Peyer's patch (tissue), 4 donors: Measurements from ENCODE around the gene POLR1A. TPM values are rescaled to one million over a fixed set of nuclear protein-coding genes. Genes with fewer than 3 reads are reported as not detected.

Experiments used
- DNase-seq, 3 donors: peaks; one replicate each; pipeline ENCODE4 v3.0.0-alpha.2; 2017 to 2019
- H3K27ac ChIP-seq, 4 donors: fragments of 200-600 bp; sonication (generic); one replicate each; pipeline ENCODE4 v1.5.1; 2016 to 2019
- H3K27me3 ChIP-seq, 2 donors: fragments of 200-600 bp; sonication (generic); one replicate each; pipeline ENCODE4 v1.5.1; 2019
- H3K36me3 ChIP-seq, 3 donors: fragments of 200-600 bp; sonication (generic); one replicate each; pipeline ENCODE4 v1.5.1; 2016 to 2019
- H3K4me1 ChIP-seq, 4 donors: fragments of 200-600 bp; sonication (generic); one replicate each; pipeline ENCODE4 v1.5.1; 2016 to 2019
- H3K4me3 ChIP-seq, 4 donors: fragments of 200-600 bp; sonication (generic); 1 replicate in 3 of 4; 2 replicates in 1 of 4; pipeline ENCODE4 v1.5.1; 2016 to 2019; ENCODE audit warnings: mild to moderate bottlenecking in 1 of 4
- H3K9me3 ChIP-seq, 4 donors: fragments of 200-600 bp; sonication (generic); one replicate each; pipeline ENCODE4 v1.5.1; 2016 to 2019; ENCODE audit warnings: mild to moderate bottlenecking in 1 of 4
- CTCF ChIP-seq, 6 experiments: fragments of 450-650 bp in 4 of 6; fragments of 200-600 bp in 2 of 6; sonication (generic) in 1 of 6; IDR thresholded peaks; one replicate each; pipeline ENCODE4 v1.5.1; 2017 to 2019; ENCODE audit warnings: antibody characterized with exemption in 6 of 6, mild to moderate bottlenecking in 3 of 6, moderate library complexity in 1 of 6
- POLR2A ChIP-seq, 2 donors: fragments of 450-650 bp; IDR thresholded peaks; one replicate each; pipeline ENCODE4 v1.5.1; 2017; ENCODE audit warnings: antibody characterized with exemption in 2 of 2, mild to moderate bottlenecking in 2 of 2, moderate library complexity in 2 of 2
- total RNA-seq, 4 donors: library from RNA; depleted of rRNA; stranded (reverse); fragments of >200 nt; gene quantifications; one replicate each; pipeline ENCODE4 v1.1.0, GENCODE V29; 2016

The POLR1A gene
- total RNA-seq, 4 donors from 2014 or later: 9.1 to 27.2 (median 15.4) TPM

GRCh38 chr2:86031606-86032005 lies 74.1 kb downstream of the POLR1A start:
- no peaks in the 10 kb centered on the region for H3K9me3 ChIP-seq
- no peak overlapping the region for H3K4me3 ChIP-seq
- no peak for DNase-seq
- H3K4me1 ChIP-seq: peaks cover 0 to 16% (median 11%) of the 10 kb centered on the region in 4 donors
- no peak overlapping the region for H3K27ac ChIP-seq
- H3K27me3 ChIP-seq: no peaks in the 10 kb centered on the region
- H3K36me3 ChIP-seq: peaks cover 0 to 76% (median 0%) of the 10 kb centered on the region in 3 donors
- TF ChIP-seq POLR2A (IDR thresholded peaks at IDR 0.05): no peak
- no peak for TF ChIP-seq CTCF (IDR thresholded peaks at IDR 0.05)

DNA sequence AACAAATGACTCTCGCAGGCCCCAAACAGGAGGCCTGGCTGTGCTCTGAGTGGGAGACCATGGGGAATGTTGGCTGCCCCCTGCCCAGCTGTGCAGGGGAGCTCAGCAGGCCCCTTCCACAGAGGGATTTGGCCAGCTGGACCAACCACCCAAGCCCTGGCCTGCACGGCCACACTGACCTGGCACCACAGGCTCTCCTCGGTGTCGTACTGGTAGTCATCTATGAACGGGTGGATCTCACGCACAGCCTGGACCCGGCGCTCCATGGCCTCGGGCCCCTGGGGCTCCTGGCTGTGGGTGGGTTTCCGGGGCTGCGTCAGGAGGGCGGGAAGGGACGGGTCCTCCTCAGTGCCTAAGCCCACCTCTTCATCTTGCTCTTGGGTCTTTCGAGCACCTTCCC lies 74.5 kb downstream of the POLR1A start:
- peaks cover 0 to 14% (median 10%) of the 10 kb centered on the region in 4 donors for H3K4me1 ChIP-seq
- H3K9me3 ChIP-seq: no peaks in the 10 kb centered on the region
- no peaks in the 10 kb centered on the region for H3K27me3 ChIP-seq
- no peak for DNase-seq
- H3K4me3 ChIP-seq: no peak overlapping the region
- H3K36me3 ChIP-seq: peaks cover 0 to 80% (median 0%) of the 10 kb centered on the region in 3 donors
- no peak for TF ChIP-seq CTCF (IDR thresholded peaks at IDR 0.05)
- no peak for TF ChIP-seq POLR2A (IDR thresholded peaks at IDR 0.05)
- no peak overlapping the region for H3K27ac ChIP-seq

GRCh38 chr2:86029873-86030272 lies 75.8 kb downstream of the POLR1A start:
- H3K36me3 ChIP-seq: peaks cover 0 to 81% (median 0%) of the 10 kb centered on the region in 3 donors

GRCh38 chr2:86028766-86029381 lies 76.8 kb downstream of the POLR1A start:
- Histone ChIP-seq H3K36me3 (peaks cover 0 to 75% (median 0%) of the 10 kb centered on the region in 3 donors), H3K27me3 (no peaks in the 10 kb centered on the region), H3K4me1 (no peaks in the 10 kb centered on the region), H3K27ac (no peak overlapping the region), H3K4me3 (no peak overlapping the region), H3K9me3 (no peaks in the 10 kb centered on the region)
- no peak for DNase-seq
- no peak for TF ChIP-seq POLR2A (IDR thresholded peaks at IDR 0.05)
- no peak for TF ChIP-seq CTCF (IDR thresholded peaks at IDR 0.05)

More at GRCh38 chr2:86029873-86030272, 75.8 kb downstream of the POLR1A start:
- no peak for DNase-seq
- Histone ChIP-seq H3K27ac (no peak overlapping the region), H3K27me3 (no peaks in the 10 kb centered on the region), H3K4me3 (no peak overlapping the region), H3K4me1 (peaks cover 0 to 2% (median under 1%) of the 10 kb centered on the region in 4 donors), H3K9me3 (no peaks in the 10 kb centered on the region)
- TF ChIP-seq POLR2A (IDR thresholded peaks at IDR 0.05): no peak
- TF ChIP-seq CTCF (IDR thresholded peaks at IDR 0.05): no peak

DNA sequence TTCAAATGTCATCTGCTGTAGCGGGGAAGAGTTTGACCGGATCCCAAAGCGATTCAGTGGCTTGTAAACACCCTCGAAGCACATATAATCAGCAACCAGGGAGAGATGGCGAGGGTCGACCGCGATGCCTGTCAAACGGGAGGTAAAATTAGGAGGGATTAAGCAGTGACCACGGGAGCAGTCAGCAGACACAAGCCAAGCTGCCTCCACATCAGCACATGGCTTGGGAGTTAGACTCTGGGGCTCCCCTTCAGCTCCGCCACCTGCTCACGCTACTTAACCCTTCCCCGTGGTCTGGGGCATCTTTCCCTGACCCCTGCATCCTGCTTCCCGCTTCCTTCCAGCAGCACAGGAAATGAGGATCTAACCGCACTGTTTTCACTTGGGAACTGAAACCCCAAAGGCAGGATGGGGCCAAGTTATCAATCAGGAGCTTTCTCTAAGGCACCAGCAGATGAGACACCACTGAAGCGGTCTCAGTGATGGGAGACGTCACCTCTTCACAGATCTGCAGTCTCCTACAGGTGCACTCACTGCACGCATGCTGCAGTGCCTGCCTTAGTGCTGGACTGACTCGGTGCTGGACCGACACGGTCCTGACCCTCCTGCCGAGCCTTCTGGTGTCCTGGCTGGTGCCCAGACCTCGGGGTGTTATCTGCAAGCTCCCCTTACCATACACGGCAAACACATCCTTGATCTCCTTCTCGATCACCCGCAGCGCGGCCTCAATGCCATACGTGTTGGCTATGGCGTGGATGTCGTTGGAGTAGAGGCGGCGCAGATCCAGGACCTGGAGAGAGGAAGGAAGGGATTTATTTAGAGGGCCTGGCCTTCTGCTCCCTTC lies 77.5 kb downstream of the POLR1A start:
- DNase-seq: no peak
- Histone ChIP-seq H3K4me1 (no peaks in the 10 kb centered on the region), H3K4me3 (no peak overlapping the region), H3K27me3 (no peaks in the 10 kb centered on the region), H3K36me3 (peaks cover 0 to 68% (median 0%) of the 10 kb centered on the region in 3 donors), H3K9me3 (no peaks in the 10 kb centered on the region), H3K27ac (no peak overlapping the region)
- TF ChIP-seq POLR2A (IDR thresholded peaks at IDR 0.05) (no peak), CTCF (IDR thresholded peaks at IDR 0.05) (no peak)
